Measurements from ENCODE around the gene GPX8.

GPX8 gene

DNA sequence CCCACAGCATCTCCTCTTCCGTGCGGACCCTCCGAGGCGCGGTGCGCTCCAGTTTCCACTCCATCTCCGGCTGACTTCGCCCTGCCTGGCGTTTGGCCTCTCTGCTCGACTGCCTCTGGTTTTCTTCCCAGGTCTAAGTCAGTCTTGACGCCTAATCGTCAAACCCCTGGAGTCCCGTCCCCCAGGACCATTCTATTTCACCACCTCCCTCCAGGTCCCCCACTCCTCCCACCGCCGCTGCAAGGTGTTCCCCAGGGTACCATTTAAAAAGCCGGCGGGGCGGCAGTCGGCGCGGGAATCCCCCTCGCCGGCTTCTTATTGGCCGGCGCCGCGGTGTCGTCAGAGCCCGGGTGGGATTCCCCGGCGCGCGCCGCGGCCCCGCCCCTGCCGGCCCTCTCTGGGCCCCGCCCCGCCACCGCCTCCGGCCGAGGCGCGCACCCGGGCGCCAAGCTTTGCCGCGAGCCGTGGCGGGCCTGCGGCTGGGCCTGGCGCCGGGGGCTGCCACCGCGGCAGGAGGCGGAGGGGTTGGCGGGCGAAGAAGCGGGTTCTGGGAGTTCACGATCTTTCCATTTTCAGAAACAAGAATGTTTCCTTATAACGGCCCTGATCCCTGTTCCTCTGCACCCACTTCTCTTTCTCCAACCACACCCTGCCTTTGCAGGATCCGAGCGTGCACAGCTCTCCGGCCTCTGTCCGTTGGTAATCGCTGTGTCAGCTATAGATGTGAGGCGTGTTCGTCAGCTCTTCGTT lies 13.1 kb downstream of the GPX8 start, which contains the start of gene CDC20B:
CDC20B (minus strand) TSS at position 241 of the 750 bp plus-strand sequence; CDS start at position 64, 177 bp downstream.
- DNase-seq: peak; percentile 85

DNA sequence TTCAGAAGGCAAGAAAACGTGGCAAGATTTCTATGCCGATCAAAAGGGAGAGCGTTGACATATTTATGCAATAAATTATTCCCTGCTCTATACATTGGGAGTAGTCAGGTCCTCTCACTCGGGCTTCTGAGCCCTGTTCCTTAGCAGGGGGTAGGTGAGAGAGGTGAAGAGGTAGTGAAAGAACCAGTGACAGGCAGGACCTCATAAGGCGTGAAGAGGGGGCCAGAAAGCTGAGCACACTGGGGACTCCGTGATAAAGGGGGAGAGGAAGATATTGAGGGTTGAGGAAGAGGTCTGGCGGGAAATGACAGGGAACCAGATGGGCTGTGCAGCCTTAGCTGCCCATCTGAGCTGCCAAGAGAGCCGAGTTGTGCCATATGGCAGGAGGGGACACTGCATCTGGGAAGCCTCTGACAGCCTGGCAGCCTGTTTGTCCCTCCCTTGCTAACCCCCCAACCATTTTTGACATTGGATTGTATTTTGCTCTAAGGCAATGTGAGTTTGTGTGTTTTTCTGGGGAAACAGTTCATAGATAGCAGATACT lies 13.8 kb downstream of the GPX8 start:
- no peak for DNase-seq

DNA sequence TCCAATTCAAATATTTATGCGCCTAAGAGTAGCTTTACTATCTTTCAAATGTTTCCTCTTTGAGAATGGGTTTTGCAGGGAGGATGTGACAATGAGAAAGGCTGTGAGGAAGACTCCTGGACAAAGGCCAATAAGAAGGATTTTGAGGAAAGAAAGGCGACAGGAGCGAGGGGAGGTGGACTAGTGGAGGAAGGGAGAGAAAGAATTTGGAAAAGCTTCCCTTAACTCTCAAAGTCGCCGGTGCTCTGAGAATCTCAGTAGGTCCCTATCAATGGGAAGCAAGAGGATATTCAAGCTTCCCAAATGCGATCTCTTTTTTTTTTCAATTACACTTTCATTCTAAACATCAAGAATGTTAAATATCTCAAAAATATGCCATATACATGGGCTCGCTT lies 15.8 kb downstream of the GPX8 start:
- no peak for DNase-seq

DNA sequence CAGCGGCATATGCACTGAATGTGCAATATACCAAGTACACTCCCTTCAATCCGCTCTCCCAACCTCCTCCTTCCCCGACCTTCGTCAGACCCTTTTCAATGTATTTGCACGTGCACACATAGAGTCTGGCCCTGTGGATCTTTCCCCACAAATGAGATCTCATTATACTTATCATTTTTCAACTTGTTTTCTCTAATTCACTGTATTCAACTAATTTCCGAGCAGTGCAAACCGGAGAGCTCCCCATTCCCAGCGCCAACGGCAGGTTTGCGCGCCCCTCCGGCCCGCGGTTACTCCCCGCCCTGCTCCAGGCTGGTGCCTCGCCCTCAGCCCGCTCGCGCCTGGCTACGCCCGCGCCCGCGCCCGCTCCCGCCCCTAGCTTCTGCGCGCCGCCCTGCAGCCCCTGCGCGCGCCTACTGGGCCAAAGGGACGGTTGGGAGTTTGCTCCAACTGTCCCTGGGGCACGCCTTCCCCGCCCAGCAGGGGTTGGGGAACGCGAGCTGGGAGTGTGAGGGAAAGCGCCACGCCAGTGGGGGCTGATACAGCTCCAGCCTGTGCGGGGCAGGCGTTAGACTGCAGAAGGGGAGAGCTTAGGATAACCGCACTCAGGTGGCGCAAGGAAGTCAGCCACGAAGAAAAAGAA lies 16.3 kb downstream of the GPX8 start:
- DNase-seq: no peak

DNA sequence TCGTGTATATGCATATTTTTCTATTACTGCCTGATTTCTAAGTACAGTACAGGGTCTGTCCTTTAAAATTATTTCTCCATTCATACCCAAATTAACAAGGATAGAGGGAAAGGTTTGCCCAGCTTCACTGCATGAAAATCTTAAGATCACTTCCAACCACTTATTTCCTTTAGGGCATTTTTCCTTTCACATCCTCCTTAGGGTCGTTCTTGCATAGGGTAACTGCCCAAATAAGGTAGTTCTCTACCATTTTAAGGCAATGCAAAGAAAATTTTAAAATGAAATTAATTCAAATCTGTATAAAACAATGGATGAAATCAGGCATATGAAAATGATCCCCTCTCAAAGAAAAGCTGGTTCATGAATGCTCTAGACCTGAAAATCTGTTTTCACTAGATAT lies 17.1 kb downstream of the GPX8 start:
- DNase-seq: no peak

DNA sequence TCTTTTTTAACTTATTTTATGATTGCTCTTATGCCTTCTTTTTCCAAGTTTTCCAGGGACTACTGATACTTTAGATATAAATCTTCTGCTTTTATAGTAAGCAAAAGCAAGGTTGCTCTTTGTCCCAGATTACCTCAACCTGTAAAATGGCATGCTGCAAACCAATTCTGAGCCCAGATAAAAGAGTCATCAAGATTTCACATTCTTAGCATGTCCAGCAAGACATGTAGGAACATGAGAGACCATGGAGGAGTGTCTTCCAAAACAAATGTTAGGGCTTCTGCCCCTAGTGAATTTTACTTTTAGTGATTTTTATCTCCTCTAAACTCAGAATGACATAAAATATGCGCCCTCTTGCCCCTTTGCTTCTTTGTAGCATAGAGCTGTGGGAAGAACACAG lies 20.0 kb downstream of the GPX8 start:
- DNase-seq: no peak

DNA sequence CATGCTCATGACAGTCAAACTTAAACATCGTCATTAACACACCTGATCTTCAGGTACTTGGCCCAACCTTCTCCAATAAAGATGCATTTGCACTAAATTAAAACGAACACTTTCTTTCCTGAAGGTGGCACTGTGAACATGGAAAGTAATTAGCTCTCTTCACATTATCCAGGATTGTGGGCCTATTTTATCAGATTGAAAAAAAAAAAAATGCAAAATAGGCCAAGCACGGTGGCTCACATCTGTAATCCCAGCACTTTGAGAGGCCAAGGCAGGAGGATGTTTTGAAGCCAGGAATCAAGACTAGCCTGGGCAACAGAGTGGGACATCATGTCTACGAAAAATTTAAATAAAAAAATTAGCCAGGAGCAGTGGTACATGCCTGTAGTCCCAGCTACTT lies 27.4 kb downstream of the GPX8 start:
- DNase-seq: no peak

DNA sequence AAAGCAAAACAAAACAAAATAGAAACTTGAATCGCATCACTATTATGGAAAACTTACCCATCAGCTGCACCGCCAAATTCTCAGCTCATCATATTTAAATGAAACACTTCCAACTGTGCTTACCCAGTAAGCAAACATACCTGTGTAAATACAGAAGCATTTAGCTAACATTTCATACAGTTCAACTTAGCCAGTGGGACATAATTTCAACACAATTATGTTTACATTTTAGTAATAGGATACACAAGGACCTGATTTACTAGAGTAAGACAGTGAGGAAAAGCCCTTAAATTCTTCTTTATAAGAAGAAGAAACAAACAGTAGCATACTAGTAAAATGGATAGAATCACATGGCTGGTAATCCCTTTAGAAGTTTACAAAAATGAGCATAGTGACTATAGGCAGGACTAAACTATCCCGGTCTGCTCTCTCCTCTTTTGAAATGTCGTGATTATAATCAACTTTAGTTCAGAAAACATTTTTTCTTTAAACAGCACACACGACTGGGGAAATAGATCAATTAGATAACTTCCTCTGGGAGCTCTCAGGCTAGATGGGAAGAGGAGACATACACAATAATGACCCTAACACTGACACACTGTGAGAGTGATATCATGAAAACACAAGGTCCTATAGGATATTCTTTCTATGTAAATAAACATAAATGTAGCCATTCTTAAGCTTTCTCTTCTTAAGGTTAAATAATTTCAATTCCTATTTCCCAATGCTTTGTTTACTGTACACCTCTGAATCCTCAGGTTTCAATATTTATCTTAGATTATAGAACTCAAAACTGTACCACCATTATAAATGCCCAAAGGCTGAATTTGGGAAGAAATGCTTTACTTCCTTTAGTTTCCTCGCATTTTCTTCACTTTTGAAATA lies 28.9 kb downstream of the GPX8 start:
- DNase-seq: no peak

DNA sequence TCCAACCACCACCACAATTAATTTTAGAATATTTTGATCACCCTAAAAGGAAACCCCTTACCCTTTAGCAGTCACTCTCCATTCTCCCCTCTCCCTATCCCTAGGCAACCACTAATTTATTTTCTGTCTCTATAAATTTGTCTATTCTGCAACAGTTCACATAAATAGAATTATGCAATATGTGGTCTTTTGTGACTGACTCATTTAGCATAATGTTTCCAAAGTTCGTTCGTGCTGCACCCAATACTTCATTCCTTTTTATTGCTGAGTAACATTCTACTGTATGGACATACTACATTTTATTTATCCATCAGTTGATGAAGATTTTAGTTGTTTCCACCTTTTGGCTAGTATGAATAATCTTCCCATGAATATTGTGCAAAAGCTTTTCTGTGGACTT lies 31.2 kb downstream of the GPX8 start:
- no peak for DNase-seq

DNA sequence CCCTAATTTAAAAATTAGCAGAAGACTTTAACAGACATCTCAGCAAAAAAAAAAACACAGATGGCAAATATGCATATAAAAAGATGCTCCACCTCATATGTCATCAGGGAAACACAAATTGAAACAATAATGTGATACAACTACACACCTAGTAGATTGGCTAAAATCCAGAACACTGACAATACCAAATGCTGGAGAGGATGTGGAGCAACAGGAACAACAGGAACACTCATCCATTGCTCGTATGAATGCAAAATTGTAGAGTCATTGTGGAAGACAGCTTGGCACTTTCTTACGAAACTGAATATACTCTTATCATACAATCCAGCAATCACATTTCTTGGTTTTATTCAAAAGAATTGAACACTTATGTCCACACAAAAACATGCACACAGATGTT lies 45.0 kb downstream of the GPX8 start:
- DNase-seq: no peak

DNA sequence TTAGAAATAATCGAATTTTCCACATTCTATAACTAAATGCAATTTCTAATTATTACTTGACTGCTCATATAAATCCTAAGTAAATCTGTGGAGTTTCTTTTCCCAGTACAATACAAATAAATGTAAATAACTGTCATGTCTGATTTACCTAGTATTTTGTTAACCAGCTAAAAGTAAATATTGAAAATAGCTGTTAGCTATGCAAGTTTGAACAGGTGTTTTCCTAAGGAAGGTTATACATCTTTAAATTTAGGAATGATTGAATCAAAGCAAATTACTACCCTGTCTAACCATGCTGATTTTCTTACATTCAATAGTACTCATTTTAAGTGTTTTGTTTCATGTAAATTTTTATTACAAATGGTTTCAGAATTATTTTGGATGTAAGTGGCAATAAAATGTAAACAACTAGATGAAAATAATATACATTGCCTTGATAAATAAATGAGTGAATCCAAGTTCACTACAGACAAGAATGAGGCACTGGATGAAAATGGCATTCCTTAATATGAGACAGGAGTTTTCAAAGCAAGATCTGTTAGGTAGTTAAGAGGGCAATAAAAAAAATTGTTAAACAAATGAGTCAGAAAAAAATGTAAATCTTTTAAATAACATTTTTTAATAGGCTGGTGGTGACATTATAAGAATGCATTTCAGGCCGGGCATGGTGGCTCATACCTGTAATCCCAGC lies 51.4 kb downstream of the GPX8 start:
- DNase-seq: no peak

Data from CD4-positive, alpha-beta T cell treated with Interleukin-15 for 1 hour (primary cell).